A673 (cell line): ENCODE measurements around the gene NEDD4.

Experiments used
- CTCF ChIP-seq: fragments of 300-800, 200-600 bp; sonication (generic); conservative IDR thresholded peaks from 2 replicates; pipeline ENCODE4 v1.5.1; 2017; ENCODE audit warnings: low read depth, mild to moderate bottlenecking, antibody characterized with exemption, low read length, moderate library complexity, mixed read lengths
- EZH2 ChIP-seq: fragments of 200-600 bp; sonication (generic); IDR thresholded peaks from 2 replicates; pipeline ENCODE4 v1.6.1; 2017; ENCODE audit warnings: borderline replicate concordance, low read depth, mild to moderate bottlenecking, mixed read lengths, antibody characterized with exemption, low read length; ENCODE audit not compliant: poor library complexity, severe bottlenecking

- TF ChIP-seq EZH2 (no peak), CTCF (no peak)
These were observed 124.7 kb downstream of the NEDD4 start for GRCh38 chr15:55868707-55869106.
